GM18907 (cell line): ENCODE results near the gene PAH.
A peak's percentile ranks its signal among the peaks of the same experiment; 100 is the strongest.

Source experiments
- ATAC-seq: cut with Tn5 transposase; IDR thresholded peaks from one replicate; pipeline ENCODE4 v1.9.1; 2021; ENCODE audit warnings: mild to moderate bottlenecking, moderate library complexity; ENCODE audit not compliant: unreplicated experiment

The PAH gene

GRCh38 chr12:102917026-102917787 is at the start of gene PAH:
Gene PAH, minus strand, starts transcription at chr12:102917244. Its CDS starts 114 bp downstream, at chr12:102917130.
- peak; percentile 61 for ATAC-seq

DNA sequence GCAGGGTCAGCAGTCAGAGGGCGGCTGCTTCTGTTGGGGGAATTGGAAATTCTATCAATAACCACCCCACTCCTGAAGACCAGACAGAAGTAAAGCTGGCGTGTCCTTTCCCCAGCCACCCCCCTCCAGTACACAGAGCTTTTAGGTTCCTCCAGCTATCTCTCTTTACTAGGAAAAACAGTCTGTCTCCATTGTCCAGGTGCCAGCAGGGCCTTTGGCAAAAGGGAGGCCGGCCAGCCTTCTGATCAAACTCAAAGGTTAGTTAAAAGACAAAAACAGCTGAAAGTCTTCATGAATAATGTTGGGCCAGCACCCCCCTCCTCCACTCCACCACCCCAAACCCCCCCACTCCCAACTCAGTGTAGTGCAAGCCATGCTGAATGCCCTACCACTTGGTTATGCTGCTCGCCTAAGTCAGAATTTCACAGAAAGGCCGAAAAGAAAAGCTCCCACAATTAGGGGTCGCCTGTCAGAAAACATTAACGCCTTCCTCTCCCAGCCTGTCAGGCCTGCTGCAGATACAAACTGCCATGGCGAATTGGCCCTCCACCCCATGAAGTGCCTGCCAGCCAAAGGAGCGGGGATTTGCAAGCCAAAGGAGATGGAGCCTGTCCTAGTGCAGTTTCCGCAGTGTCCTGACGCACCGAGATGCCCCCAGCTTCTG is 49.3 kb upstream of the PAH start:
- ATAC-seq: no peak

DNA sequence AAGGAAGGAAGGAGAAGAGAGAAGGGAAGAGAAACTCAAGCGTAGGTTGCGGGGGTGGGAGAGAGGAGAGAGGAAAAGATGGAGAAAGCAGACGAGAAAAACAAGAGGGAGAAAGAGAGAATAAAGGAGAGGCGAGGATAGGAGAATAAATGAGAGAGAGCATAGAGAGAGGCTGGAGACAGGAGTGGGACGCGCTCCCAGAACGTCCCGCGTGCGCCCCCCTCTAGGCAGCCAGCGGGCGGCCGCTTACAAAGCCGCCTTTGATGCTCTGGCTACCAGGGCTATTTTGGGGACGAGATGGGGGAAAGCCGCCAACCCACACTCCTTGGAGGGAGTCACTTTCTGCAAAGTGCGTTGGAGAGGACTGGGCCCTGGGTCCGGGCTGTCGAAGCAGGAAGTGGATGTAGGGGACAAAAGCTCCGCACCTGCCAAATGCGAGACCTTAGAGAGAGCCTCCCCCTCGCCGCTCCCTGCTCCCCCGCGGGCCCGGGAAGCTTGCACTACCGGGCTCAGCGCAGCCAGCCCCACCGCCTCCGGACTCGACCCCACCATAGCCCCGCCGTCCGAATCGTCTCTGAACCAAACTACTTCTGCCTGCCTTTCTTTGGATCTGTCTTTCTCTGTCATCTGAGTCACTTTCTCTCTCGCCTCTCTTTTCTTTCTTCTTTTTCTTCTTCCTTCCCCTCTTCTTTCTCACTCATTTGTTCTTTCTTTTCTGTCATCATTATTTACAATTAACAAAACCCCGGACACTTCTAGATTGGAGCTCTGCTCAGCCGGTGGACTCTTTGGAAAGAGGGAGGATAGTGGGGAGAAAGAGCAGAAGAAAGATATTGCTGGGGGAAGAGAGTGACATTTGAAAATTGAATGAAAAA is 48.5 kb upstream of the PAH start:
- ATAC-seq: peak; percentile 29

DNA sequence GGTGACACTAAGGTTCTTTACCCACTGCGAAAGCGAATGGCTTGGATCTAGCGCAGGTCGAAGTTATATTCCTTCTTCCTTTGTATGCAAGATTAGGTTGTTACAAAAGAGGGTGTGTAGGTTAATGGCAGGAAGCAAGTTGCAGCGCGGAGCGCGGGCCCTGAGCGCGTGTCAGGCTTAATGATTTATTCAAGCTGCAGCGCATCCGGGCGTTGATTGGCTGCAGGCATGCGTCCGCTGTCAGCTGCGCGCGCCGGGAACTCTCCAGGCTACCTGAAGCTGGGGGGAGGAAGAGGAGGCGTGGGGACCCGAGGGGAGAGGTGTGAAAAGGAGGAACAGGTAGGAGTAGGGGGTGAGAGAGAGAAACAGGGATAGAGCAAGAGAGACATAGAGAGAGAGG is 47.8 kb upstream of the PAH start:
- peak; percentile 56 for ATAC-seq

- ATAC-seq: no peak
Observed at GRCh38 chr12:102963796-102964195, 46.8 kb upstream of the PAH start.

DNA sequence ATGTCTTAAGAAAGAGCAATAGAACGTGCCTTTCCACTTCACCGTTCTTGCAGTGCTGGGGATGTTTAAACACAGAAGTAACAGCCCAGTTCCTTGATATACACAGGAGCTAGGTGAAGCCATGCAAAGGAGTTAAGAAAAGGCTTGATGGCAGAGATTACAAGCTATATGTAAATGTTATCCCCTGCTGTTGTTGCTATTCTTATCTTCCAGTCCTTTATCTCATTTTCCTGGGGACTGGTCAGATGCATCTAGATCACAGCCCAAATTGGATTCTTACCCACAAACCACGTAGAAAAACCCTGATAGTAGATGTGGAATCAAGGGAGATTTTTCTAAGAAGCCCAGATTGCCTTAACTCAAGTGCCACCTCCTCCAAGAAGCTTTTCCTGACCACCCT is 45.9 kb upstream of the PAH start:
- ATAC-seq: no peak

- ATAC-seq: no peak
Observed at GRCh38 chr12:102962532-102962931, 45.5 kb upstream of the PAH start.

DNA sequence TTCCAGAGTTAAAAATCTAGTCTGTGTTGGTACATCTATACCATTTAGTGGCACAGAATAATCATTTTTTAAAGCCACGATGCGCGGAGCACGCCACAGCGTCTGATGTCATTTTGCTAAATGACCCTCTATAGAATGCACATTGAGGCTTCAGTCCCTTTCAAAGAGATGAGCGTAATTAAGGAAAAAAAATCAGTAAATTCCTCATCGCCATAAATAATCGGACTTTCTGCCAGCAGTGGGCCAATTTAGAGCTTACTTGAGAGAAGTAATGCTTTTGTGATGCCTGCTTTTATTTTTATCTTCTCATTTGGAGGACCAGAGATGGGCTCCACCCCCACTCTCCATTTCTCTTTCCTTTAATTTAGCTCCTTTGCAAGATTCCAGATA is 44.4 kb upstream of the PAH start:
- no peak for ATAC-seq

DNA sequence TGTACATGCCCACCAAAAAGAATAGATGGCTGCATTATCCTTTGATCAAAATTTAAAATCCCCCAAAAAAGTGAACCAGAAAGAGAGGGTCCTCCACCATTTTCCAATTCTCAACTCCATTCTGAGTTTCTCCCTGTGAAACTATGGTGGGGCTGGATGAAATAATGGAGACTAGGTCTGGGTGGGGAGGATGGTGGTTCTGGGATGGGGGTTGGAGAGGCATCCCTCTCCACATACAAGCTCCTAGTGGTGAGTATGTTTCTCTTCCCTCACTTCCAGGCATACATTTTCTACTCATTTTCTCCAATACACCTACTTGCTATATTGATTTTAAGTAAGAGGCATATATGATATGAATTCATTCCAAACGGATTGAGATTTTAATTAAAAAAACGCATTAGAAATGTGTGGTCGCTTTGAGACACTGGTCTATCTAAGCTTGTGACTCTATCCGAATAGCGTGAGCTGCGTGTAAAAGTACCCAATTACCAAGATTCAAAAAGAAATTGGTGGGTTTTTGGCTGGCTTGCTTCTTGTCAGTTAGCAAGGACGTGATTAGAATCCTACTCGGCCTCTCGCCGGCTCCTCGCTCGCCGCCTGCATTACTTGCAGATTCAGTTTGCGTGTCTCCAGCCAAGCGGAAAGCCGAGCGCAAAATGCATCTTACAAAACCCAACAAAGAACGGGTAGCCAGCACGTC is 43.9 kb upstream of the PAH start:
- no peak for ATAC-seq

- ATAC-seq: no peak
Observed at GRCh38 chr12:102959391-102959790, 42.3 kb upstream of the PAH start.

- no peak for ATAC-seq
Observed at GRCh38 chr12:102958830-102959176, 41.8 kb upstream of the PAH start.

GRCh38 chr12:102958073-102958829 is 41.2 kb upstream of the PAH start:
- ATAC-seq: peak; percentile 53

- peak; percentile 35 for ATAC-seq
Observed at GRCh38 chr12:102957339-102958050, 40.5 kb upstream of the PAH start, which contains the start of gene ASCL1. Gene ASCL1, plus strand, starts transcription at chr12:102957674. Its CDS starts 571 bp downstream, at chr12:102958245.

DNA sequence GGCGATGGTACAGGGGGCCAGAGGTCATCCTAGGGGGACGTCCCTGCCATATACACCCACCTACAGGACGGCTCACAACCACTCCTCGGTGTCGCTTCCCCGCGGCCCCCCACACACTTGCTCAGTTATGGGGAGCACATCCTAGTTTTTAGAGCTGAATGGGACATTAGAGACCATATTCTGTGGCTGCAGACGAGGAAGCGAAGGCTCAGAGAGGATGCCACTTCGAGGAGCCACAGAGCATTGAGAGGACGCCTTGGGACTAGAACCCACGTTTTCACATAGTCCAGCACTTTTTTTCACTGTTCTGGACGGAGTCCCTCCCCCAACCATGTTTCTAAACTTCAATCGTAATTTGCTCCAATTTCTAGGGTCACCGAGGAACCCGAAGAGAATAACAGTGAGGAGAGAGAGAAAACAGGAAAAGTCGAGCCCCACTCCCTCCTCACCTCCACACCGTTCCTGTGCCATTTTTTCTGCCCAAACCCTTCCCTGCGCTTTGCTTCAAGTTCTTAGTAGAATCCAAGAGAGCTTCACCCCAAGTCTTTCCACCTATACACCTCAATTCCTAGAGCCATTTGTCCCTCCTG is 39.8 kb upstream of the PAH start:
- ATAC-seq: no peak

GRCh38 chr12:102955926-102956737 is 39.1 kb upstream of the PAH start:
- no peak for ATAC-seq

DNA sequence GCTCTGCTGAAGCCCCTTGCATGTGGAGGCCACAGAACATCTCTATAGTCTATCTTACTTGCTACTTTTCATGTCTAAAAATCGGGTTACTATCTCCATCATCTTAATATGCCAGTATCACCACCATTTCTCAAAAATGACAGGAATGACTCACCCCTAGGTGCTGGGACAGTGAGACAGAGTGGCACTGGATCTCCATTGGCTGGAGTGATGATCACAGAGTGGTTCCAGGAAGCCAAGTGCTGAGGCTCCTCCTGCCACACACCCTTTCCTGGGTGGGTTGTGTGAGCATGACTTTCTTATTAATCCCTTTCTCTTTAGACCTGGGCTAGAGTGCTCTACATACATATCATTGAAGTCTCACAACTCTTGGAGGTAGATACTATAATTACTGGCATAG is 37.1 kb upstream of the PAH start:
- ATAC-seq: no peak

- ATAC-seq: no peak
Observed at GRCh38 chr12:102953221-102953620, 36.2 kb upstream of the PAH start.

DNA sequence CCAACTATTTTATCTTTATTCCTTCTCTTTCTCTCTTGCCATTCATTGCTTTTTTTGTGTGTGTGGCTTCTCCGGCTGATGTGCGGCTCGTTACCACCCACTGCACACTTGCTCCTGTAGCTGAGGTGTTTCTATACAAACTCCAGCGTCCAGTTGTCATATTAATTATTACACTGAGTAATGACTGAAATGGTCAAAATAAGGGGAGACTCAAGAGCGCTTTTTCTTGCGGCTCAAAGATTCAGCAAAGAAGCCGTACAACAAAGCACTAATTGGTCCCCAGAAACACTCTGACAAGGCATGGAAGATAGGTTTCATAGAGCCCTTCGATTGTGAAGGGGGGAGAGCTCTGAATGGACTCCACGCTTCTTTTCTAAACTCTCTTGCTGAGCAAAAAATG is 34.8 kb upstream of the PAH start:
- no peak for ATAC-seq
